ENCODE measurements around the gene LPCAT3. TPM values are rescaled to one million over a fixed set of nuclear protein-coding genes. Genes with fewer than 3 reads are reported as not detected.
"Not testable (repeated sequence)": the region's sequence is repeated elsewhere in the genome, so short reads cannot be mapped to it uniquely, and the experiment has no call there.

LPCAT3 gene
- total RNA-seq, 1 experiment from 2014 or later = 54.3 TPM

- H3K4me3 ChIP-seq (ENCODE audit: low read depth in 2 of 2, low read length in 2 of 2) = no peak overlapping the region
- TF ChIP-seq, protein P1, sequence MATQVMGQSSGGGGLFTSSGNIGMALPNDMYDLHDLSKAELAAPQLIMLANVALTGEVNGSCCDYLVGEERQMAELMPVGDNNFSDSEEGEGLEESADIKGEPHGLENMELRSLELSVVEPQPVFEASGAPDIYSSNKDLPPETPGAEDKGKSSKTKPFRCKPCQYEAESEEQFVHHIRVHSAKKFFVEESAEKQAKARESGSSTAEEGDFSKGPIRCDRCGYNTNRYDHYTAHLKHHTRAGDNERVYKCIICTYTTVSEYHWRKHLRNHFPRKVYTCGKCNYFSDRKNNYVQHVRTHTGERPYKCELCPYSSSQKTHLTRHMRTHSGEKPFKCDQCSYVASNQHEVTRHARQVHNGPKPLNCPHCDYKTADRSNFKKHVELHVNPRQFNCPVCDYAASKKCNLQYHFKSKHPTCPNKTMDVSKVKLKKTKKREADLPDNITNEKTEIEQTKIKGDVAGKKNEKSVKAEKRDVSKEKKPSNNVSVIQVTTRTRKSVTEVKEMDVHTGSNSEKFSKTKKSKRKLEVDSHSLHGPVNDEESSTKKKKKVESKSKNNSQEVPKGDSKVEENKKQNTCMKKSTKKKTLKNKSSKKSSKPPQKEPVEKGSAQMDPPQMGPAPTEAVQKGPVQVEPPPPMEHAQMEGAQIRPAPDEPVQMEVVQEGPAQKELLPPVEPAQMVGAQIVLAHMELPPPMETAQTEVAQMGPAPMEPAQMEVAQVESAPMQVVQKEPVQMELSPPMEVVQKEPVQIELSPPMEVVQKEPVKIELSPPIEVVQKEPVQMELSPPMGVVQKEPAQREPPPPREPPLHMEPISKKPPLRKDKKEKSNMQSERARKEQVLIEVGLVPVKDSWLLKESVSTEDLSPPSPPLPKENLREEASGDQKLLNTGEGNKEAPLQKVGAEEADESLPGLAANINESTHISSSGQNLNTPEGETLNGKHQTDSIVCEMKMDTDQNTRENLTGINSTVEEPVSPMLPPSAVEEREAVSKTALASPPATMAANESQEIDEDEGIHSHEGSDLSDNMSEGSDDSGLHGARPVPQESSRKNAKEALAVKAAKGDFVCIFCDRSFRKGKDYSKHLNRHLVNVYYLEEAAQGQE (IDR thresholded peaks at IDR 0.05; ENCODE audit: insufficient read depth in 1 of 2, low read depth in 2 of 2, low read length in 1 of 2) = no peak
- TF ChIP-seq SIN3A (IDR thresholded peaks at IDR 0.05; ENCODE audit: borderline replicate concordance, insufficient read depth, low read depth, low read length) = no peak
- no peak for TF ChIP-seq TCF7L2 (IDR thresholded peaks at IDR 0.05; ENCODE audit: low read depth, low read length)
- no peak for TF ChIP-seq CTCF (IDR thresholded peaks at IDR 0.05)
- no peak for TF ChIP-seq POLR2AphosphoS5 (IDR thresholded peaks at IDR 0.05; ENCODE audit: low read depth, low read length)
- BruUV-seq (replicated peaks) = no TSS peak
- ATAC-seq (no peak), DNase-seq (ENCODE audit: low read depth, low spot score) (no peak)
- ChIA-PET POLR2A (no interaction called here), CTCF (no interaction called here)
- intact Hi-C loops (cut with micrococcal nuclease; ENCODE audit: unreplicated experiment) (no loop called here), in situ Hi-C loops (cut with HindIII; ENCODE audit: low pct_unique_long_range_greater_than_20kb, low sequenced_read_pairs) (no loop called here)
- no peaks in the 10 kb centered on the region for H3K36me3 ChIP-seq (ENCODE audit: control insufficient read depth, insufficient read depth, low read length)
- no peaks in the 10 kb centered on the region for H3K4me1 ChIP-seq (ENCODE audit: control insufficient read depth, insufficient read depth, low read length)
- H3K9me3 ChIP-seq (ENCODE audit: control insufficient read depth, insufficient read depth, low read depth, low read length) = no peaks in the 10 kb centered on the region
- H3K27ac ChIP-seq (ENCODE audit: low read length) = no peak overlapping the region
- H3K27me3 ChIP-seq (ENCODE audit: control insufficient read depth, insufficient read depth, low read length) = no peaks in the 10 kb centered on the region
These were observed 21.1 kb upstream of the LPCAT3 start for GRCh38 chr12:7039403-7039802.

DNA sequence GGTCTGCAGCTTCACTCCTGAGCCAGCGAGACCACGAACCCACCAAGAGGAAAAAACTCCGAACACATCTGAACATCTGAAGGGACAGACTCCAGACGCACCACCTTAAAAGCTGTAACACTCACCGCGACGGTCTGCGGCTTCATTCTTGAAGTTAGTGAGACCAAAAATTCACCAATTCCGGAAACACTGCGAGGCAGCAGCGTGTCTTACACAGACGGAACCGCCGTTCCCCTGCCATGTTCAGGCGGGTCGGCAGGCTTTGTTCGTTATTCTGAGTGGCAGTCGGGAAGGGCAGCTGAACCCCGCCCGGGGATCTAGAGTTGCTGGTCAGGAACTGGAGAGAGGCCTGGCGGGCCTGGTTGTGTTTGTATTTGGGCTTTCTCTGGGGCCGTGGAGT, 20.3 kb upstream of the LPCAT3 start:
- Histone ChIP-seq H3K36me3 (ENCODE audit: control insufficient read depth, insufficient read depth, low read length) (no peaks in the 10 kb centered on the region), H3K4me3 (ENCODE audit: low read depth in 2 of 2, low read length in 2 of 2) (no peak overlapping the region), H3K4me1 (ENCODE audit: control insufficient read depth, insufficient read depth, low read length) (no peaks in the 10 kb centered on the region), H3K9me3 (ENCODE audit: control insufficient read depth, insufficient read depth, low read depth, low read length) (no peaks in the 10 kb centered on the region), H3K27ac (ENCODE audit: low read length) (no peak overlapping the region), H3K27me3 (ENCODE audit: control insufficient read depth, insufficient read depth, low read length) (no peaks in the 10 kb centered on the region)
- intact Hi-C loops (cut with micrococcal nuclease; ENCODE audit: unreplicated experiment) = no loop called here
- ChIA-PET POLR2A (no interaction called here), CTCF (no interaction called here)
- no peak for ATAC-seq
- BruUV-seq (replicated peaks) = no TSS peak
- TF ChIP-seq POLR2AphosphoS5 (IDR thresholded peaks at IDR 0.05; ENCODE audit: low read depth, low read length) (no peak), CTCF (IDR thresholded peaks at IDR 0.05) (no peak), SIN3A (IDR thresholded peaks at IDR 0.05; ENCODE audit: borderline replicate concordance, insufficient read depth, low read depth, low read length) (no peak), TCF7L2 (IDR thresholded peaks at IDR 0.05; ENCODE audit: low read depth, low read length) (no peak)
- TF ChIP-seq, protein P1 (IDR thresholded peaks at IDR 0.05; ENCODE audit: insufficient read depth in 1 of 2, low read depth in 2 of 2, low read length in 1 of 2) = no peak
- DNase-seq (ENCODE audit: low read depth, low spot score) = no peak
- in situ Hi-C loops (cut with HindIII; ENCODE audit: low pct_unique_long_range_greater_than_20kb, low sequenced_read_pairs) = no loop called here

- DNase-seq (ENCODE audit: low read depth, low spot score); POLR2A ChIA-PET; CTCF ChIA-PET; H3K27me3 ChIP-seq (ENCODE audit: control insufficient read depth, insufficient read depth, low read length); in situ Hi-C loops (cut with HindIII; ENCODE audit: low pct_unique_long_range_greater_than_20kb, low sequenced_read_pairs); H3K27ac ChIP-seq (ENCODE audit: low read length); H3K4me1 ChIP-seq (ENCODE audit: control insufficient read depth, insufficient read depth, low read length); ATAC-seq; H3K36me3 ChIP-seq (ENCODE audit: control insufficient read depth, insufficient read depth, low read length); H3K9me3 ChIP-seq (ENCODE audit: control insufficient read depth, insufficient read depth, low read depth, low read length); H3K4me3 ChIP-seq (ENCODE audit: low read depth in 2 of 2, low read length in 2 of 2); intact Hi-C loops (cut with micrococcal nuclease; ENCODE audit: unreplicated experiment); BruUV-seq (replicated peaks): not testable (repeated sequence)
These were observed 19.1 kb upstream of the LPCAT3 start for GRCh38 chr12:7037411-7037810.

All from Panc1 (cell line).